DOHH2 (cell line): ENCODE data around the gene CRYBA4.
"Not testable (repeated sequence)": the region's sequence is repeated elsewhere in the genome, so short reads cannot be mapped to it uniquely, and the experiment has no call there.

Experiments used
- H3F3A ChIP-seq: fragments of 200-600 bp; sonication (generic), shearing (Covaris generic); 2 replicates; pipeline ENCODE4 v1.6.0; 2016; ENCODE audit warnings: antibody characterized with exemption, mild to moderate bottlenecking; ENCODE audit not compliant: control insufficient read depth, insufficient read depth
- H3K27ac ChIP-seq: fragments of 200-600 bp; sonication (generic); 2 replicates; pipeline ENCODE4 v1.5.1; 2014; ENCODE audit warnings: low read depth, mild to moderate bottlenecking, low read length, moderate library complexity
- H3K27me3 ChIP-seq: fragments of 200-600 bp; sonication (generic); 2 replicates; pipeline ENCODE4 v1.6.1; 2014; ENCODE audit warnings: mild to moderate bottlenecking, low read length, mixed read lengths; ENCODE audit not compliant: control insufficient read depth
- H3K36me3 ChIP-seq: fragments of 200-600 bp; sonication (generic); 2 replicates; pipeline ENCODE4 v1.6.1; 2014; ENCODE audit warnings: mild to moderate bottlenecking, low read length, moderate library complexity, mixed read lengths; ENCODE audit not compliant: control insufficient read depth
- H3K4me1 ChIP-seq: fragments of 200-600 bp; sonication (generic); 2 replicates; pipeline ENCODE4 v1.6.1; 2014; ENCODE audit warnings: mild to moderate bottlenecking, low read length, mixed read lengths; ENCODE audit not compliant: control insufficient read depth
- H3K4me2 ChIP-seq: fragments of 200-600 bp; sonication (generic); 2 replicates; pipeline ENCODE4 v1.6.0; 2014; ENCODE audit warnings: mild to moderate bottlenecking, low read length, moderate library complexity
- H3K4me3 ChIP-seq: fragments of 200-600 bp; sonication (generic); 2 replicates; pipeline ENCODE4 v1.5.1; 2014; ENCODE audit warnings: mild to moderate bottlenecking, low read length, mixed read lengths
- H3K79me2 ChIP-seq: fragments of 200-600 bp; sonication (generic); 2 replicates; pipeline ENCODE4 v1.6.1; 2014; ENCODE audit warnings: mild to moderate bottlenecking, low read length, mixed read lengths; ENCODE audit not compliant: control insufficient read depth
- H3K9me2 ChIP-seq: fragments of 200-600 bp; sonication (generic); replicated peaks from 2 replicates; pipeline ENCODE4 v1.6.1; 2014; ENCODE audit warnings: mild to moderate bottlenecking, low read length, mixed read lengths; ENCODE audit not compliant: control insufficient read depth
- H3K9me3 ChIP-seq: fragments of 200-600 bp; sonication (generic); 2 replicates; pipeline ENCODE4 v1.6.1; 2014; ENCODE audit warnings: antibody characterized with exemption, low read length, mixed read lengths; ENCODE audit not compliant: control insufficient read depth, insufficient read depth
- H4K20me1 ChIP-seq: fragments of 200-600 bp; sonication (generic); 2 replicates; pipeline ENCODE4 v1.6.0; 2014; ENCODE audit warnings: low read depth, mild to moderate bottlenecking, antibody characterized with exemption, low read length, moderate library complexity; ENCODE audit not compliant: control insufficient read depth, insufficient read depth
- CTCF ChIP-seq: fragments of 200-600 bp; sonication (generic); IDR thresholded peaks from one replicate; pipeline ENCODE4 v1.5.1; 2014; ENCODE audit warnings: antibody characterized with exemption, mild to moderate bottlenecking, low read depth, low read length; ENCODE audit not compliant: poor library complexity, severe bottlenecking
- EZH2phosphoT487 ChIP-seq: fragments of 200-600 bp; sonication (generic); IDR thresholded peaks from 2 replicates; pipeline ENCODE4 v1.6.1; 2017; ENCODE audit warnings: borderline replicate concordance, mild to moderate bottlenecking, antibody characterized with exemption, low read length, moderate library complexity, mixed read lengths

Gene CRYBA4

GRCh38 chr22:26612652-26613051 lies 9.1 kb upstream of the CRYBA4 start:
- Histone ChIP-seq H3K9me2 (no peaks in the 10 kb centered on the region), H3K27me3 (peaks cover 21% of the 10 kb centered on the region), H3K4me3 (no peak overlapping the region), H3K36me3 (no peaks in the 10 kb centered on the region), H3K4me2 (no peak overlapping the region), H3K4me1 (peaks cover 44% of the 10 kb centered on the region), H4K20me1 (no peaks in the 10 kb centered on the region), H3F3A (0 out of 2 replicates have a peak, but pooled peaks cover 8% of the 10 kb centered on the region), H3K27ac (no peak overlapping the region), H3K79me2 (no peaks in the 10 kb centered on the region), H3K9me3 (no peaks in the 10 kb centered on the region)
- TF ChIP-seq CTCF (no peak), EZH2phosphoT487 (no peak)

DNA sequence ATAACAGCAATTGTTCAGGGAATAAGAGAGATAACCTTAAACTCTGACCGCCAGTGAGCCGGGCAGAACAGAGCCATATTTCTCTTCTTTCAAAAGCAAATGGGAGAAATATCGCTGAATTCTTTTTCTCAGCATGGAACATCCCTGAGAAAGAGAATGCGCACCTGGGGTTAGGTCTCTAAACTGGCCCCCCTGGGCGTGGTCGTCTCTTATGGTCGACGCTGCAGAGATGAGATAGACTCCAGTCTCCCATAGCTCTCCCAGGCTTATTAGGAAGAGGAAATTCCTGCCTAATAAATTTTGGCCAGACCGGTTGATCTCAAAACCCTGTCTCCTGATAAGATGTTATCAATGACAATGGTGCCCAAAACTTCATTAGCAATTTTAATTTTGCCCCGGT lies 8.0 kb upstream of the CRYBA4 start:
- not testable (repeated sequence) for H3K9me3 ChIP-seq, H3F3A ChIP-seq, H3K79me2 ChIP-seq, H3K36me3 ChIP-seq, H3K9me2 ChIP-seq, H4K20me1 ChIP-seq, H3K27ac ChIP-seq, H3K4me3 ChIP-seq, H3K4me2 ChIP-seq
- peaks cover 21% of the 10 kb centered on the region for H3K27me3 ChIP-seq
- peaks cover 51% of the 10 kb centered on the region for H3K4me1 ChIP-seq

- no peak overlapping the region for H3K4me2 ChIP-seq
- H3K9me2 ChIP-seq, result no peaks in the 10 kb centered on the region
- H3K27ac ChIP-seq, result no peak overlapping the region
- no peaks in the 10 kb centered on the region for H3K79me2 ChIP-seq
- no peaks in the 10 kb centered on the region for H3K9me3 ChIP-seq
- peaks cover 51% of the 10 kb centered on the region for H3K4me1 ChIP-seq
- TF ChIP-seq CTCF (no peak), EZH2phosphoT487 (no peak)
- H3F3A ChIP-seq, result 0 out of 2 replicates have a peak, but pooled peaks cover 8% of the 10 kb centered on the region
- peaks cover 21% of the 10 kb centered on the region for H3K27me3 ChIP-seq
- H3K36me3 ChIP-seq, result no peaks in the 10 kb centered on the region
- no peak overlapping the region for H3K4me3 ChIP-seq
- no peaks in the 10 kb centered on the region for H4K20me1 ChIP-seq
These were observed 7.4 kb upstream of the CRYBA4 start for GRCh38 chr22:26614322-26614721.

DNA sequence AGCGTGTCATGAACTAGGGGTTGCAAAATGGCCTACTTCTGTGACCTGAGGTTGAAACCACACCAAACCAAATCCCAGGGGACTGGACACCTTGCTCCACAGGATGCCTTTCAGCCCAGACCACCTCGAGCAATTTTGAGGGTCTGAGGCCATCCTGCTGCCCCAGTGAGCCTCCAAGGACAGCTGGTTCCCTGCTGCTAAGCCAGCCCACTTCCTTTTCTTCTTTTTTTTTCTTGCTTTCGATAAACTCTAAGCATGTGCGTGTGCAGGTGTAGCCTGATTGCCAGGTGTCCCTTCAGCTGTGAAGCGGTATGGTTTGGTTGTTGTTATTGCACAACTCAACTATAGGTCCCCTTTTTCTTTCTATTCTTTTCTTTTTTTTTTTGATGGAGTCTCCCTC lies 6.6 kb upstream of the CRYBA4 start:
- Histone ChIP-seq H3K4me1 (peaks cover 49% of the 10 kb centered on the region), H3K9me3 (no peaks in the 10 kb centered on the region), H3K79me2 (no peaks in the 10 kb centered on the region), H3K4me3 (0 out of 2 replicates have a peak overlapping the region, but pooled peaks have one; percentile 23), H3K27ac (no peak overlapping the region), H3K27me3 (peaks cover 18% of the 10 kb centered on the region), H3K4me2 (peak overlapping the region; percentile 48), H3F3A (0 out of 2 replicates have a peak, but pooled peaks cover 8% of the 10 kb centered on the region), H4K20me1 (no peaks in the 10 kb centered on the region), H3K9me2 (no peaks in the 10 kb centered on the region), H3K36me3 (no peaks in the 10 kb centered on the region)
- TF ChIP-seq CTCF (no peak), EZH2phosphoT487 (no peak)
